C4-2B (cell line): ENCODE results near the gene TMEM178B.

Experiments used
- H3K27ac ChIP-seq: fragments of 450-650 bp; 2 replicates; pipeline ENCODE4 v1.5.1; 2017
- ZFX ChIP-seq: fragments of 450-650 bp; IDR thresholded peaks from 2 replicates; pipeline ENCODE4 v1.6.1; 2017
- TF ChIP-seq, protein P1 (sequence below): fragments of 450-650 bp; conservative IDR thresholded peaks from 2 replicates; pipeline ENCODE4 v1.5.1; 2017; ENCODE audit warnings: mild to moderate bottlenecking

The TMEM178B gene

DNA sequence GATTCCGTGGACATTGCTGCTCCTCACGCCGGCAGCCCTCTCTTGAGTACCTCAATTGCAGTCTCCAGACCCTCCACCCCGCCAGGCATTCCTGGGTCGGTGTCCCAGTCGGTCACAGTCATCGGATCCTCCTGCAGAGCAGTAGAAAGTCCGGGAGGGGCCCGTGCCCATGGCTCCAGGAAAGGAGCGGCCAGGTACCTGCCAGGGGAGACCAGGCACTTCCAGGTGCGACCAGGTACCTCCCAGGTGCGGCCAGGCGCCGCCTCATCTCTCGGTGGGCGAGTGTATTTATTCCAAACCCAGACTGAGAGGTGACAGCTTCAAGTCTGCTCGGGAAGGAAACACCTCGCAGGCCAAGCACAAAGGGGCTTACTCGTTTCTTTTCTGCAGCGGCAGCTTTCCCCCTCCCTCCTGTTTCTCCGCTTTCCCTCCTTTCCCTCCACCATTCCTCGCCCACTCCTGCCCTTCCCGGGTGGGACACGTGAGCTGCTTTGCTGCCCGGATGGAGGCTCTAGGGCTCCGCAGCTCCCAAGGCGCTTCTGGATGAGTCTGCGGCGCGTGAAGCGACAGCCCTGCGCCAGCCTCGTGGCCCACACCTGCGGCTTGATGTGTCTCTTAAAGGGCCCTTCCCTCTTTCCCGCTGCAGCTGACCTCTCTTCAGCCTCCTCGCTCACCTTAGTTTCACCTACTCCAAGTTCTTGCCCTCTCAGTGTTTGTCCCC is 438.0 kb downstream of the TMEM178B start:
- TF ChIP-seq, protein P1, sequence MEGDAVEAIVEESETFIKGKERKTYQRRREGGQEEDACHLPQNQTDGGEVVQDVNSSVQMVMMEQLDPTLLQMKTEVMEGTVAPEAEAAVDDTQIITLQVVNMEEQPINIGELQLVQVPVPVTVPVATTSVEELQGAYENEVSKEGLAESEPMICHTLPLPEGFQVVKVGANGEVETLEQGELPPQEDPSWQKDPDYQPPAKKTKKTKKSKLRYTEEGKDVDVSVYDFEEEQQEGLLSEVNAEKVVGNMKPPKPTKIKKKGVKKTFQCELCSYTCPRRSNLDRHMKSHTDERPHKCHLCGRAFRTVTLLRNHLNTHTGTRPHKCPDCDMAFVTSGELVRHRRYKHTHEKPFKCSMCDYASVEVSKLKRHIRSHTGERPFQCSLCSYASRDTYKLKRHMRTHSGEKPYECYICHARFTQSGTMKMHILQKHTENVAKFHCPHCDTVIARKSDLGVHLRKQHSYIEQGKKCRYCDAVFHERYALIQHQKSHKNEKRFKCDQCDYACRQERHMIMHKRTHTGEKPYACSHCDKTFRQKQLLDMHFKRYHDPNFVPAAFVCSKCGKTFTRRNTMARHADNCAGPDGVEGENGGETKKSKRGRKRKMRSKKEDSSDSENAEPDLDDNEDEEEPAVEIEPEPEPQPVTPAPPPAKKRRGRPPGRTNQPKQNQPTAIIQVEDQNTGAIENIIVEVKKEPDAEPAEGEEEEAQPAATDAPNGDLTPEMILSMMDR: no peak
- no peak for TF ChIP-seq ZFX
- no peak overlapping the region for H3K27ac ChIP-seq

DNA sequence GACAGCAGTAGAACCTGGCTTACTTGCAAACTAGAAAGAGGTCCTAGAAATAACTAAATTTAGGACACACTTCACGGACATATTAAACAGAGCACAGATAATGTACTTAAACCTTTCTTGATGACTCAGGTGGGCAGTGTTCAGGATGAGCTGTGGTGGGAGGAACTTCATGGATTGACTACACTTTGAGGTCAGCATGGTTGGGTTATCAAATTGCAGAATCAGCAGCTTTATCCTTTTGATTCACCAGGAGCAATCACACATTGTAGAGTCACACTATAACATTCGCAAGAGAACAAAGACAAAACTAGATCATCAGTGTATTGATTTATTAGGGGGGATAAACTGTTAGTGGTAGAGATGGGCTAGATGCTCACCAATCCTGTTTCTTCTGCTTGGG is 438.7 kb downstream of the TMEM178B start:
- H3K27ac ChIP-seq: no peak overlapping the region
- TF ChIP-seq, protein P1: no peak
- no peak for TF ChIP-seq ZFX

DNA sequence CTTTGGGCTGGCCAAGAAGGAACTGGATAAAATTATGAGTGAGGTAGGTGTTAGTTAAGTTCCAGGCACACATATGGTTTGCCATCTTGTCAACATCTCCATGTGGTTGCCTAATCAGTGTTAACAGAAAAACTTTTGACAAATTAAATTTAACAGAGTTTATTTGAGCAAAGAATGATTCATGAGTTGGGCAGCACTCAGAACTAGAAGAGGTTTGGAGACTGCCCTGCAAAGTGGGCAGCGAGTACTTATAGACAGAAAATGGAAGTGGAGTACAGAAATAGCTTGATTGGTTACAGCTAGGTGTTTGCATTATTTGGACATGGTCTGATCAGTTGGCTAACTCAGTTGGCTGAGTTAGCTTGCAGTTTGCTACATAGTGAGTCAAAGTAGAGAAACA is 439.9 kb downstream of the TMEM178B start:
- no peak overlapping the region for H3K27ac ChIP-seq

DNA sequence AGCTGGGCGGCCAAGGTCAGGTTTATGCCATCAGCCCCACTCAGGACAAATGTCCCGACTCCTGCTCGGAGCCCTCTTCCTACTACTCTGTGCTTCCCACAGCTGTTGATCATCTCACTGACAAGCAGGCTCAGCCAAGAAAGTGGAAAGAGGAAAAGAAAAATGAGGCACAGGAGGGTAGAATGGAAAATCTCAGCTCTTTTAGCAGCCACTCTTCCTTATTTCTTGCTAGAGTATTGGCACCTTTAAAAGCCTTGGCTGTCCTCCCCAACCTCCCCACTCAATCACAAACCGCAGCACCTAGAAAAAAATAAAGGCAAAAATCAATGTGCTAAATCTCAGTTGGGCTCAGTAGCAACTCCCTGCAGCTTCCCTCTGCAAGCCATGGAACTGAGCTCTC is 442.1 kb downstream of the TMEM178B start:
- no peak overlapping the region for H3K27ac ChIP-seq
- TF ChIP-seq, protein P1: no peak
- TF ChIP-seq ZFX: no peak

More for the DNA sequence above, 439.9 kb downstream of the TMEM178B start:
- TF ChIP-seq ZFX: no peak
- TF ChIP-seq, protein P1: no peak

DNA sequence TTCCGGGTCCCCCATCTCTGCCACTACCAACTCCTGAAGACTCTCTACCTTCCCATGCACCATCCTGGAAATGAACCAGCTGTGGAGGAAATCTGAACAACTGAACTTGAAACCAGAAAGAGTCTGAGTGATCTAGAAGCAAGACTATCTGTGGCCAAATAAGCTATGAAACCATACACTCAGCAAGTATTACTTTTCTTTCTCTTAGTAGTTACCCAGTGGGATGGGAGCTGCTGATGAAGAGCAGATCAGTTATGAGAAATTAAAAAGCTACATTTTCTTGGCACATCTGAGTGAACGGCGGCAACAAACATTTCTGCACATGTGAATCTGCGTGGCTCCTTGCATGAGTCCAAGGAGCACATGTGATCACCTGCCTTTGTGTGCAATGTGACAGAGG is 445.8 kb downstream of the TMEM178B start:
- no peak for TF ChIP-seq ZFX
- TF ChIP-seq, protein P1: no peak
- no peak overlapping the region for H3K27ac ChIP-seq

DNA sequence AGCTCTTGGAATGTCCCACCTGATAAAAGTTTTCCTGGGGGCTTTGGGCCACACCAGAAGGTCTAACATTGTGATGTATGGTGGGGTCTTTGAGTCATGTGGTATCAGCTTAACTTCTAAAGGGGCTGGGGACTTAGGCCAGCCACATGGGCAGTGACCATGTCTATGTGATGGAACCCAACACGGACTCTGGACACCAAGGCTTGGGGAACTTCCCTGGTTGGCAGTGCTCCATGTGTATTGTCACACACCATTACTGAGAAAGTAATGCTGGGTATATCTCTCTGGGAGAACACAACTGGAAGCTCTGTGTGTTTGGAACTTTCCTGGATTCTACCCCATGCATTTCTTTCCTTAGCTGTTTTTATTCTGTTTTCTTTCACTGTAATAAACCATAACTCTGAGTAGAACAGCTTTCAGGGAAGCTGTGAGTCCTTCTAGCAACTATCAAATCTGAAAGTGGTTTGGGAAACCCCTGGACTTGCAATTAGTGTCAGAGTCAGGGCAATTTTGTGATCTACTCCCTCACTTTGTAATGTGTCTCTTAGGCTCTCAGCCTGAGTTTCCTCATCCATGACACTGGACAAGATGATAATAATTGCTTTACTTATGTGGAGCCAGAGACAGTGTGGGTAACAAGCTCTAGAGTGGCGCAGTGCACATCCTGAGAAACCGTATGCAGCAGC is 448.9 kb downstream of the TMEM178B start:
- H3K27ac ChIP-seq: no peak overlapping the region
- TF ChIP-seq ZFX: no peak
- TF ChIP-seq, protein P1: no peak

DNA sequence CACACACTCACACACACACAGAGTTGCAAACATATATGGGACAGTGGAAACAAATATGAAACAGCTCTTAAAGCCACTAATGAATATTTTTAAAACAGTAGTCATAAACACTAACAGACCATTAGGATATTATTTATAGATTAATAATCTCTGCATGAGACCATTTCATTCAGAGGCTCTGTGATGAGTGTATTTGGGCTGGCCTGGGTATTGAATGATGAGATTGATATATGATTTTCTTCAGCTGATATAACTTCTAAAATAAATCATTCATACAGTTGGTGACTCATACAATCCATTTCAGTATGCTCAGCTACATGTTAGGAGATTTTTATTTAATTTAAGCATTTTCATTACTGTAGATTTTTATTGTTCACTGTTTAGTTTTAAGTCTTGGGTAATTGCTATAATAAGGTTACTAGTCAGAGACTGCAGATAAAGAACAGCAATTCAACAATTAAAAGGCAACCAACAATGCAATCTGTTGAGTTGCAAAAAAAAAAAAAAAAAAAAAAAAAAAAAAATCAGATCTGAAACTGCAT is 452.2 kb downstream of the TMEM178B start:
- no peak for TF ChIP-seq ZFX
- TF ChIP-seq, protein P1: no peak
- H3K27ac ChIP-seq: no peak overlapping the region
